ENCODE measurements around the gene POFUT2. TPM values are rescaled to one million over a fixed set of nuclear protein-coding genes. Genes with fewer than 3 reads are reported as not detected.

Gene POFUT2
- polyA plus RNA-seq, 1 donor from 2014 or later = 25.4 TPM

GRCh38 chr21:45260191-45260825 lies 27.4 kb downstream of the POFUT2 start:
- H3K4me2 ChIP-seq (ENCODE audit: low read length) = no peak overlapping the region
- TF ChIP-seq RAD21 (conservative IDR thresholded peaks at IDR 0.05) (no peak), EP300 (conservative IDR thresholded peaks at IDR 0.05; ENCODE audit: poor library complexity, severe bottlenecking) (no peak), CTCF (IDR thresholded peaks at IDR 0.05; ENCODE audit: poor library complexity, severe bottlenecking) (no peak), POLR2AphosphoS5 (IDR thresholded peaks at IDR 0.05) (no peak), SMC3 (conservative IDR thresholded peaks at IDR 0.05; ENCODE audit: poor library complexity) (no peak), REST (IDR thresholded peaks at IDR 0.05; ENCODE audit: borderline replicate concordance) (no peak), TAF1 (IDR thresholded peaks at IDR 0.05; ENCODE audit: low read depth) (no peak), EZH2 (IDR thresholded peaks at IDR 0.05; ENCODE audit: borderline replicate concordance, insufficient read depth, low read length, poor library complexity, severe bottlenecking) (no peak), MXI1 (conservative IDR thresholded peaks at IDR 0.05; ENCODE audit: poor library complexity, severe bottlenecking) (no peak)
- no peaks in the 10 kb centered on the region for H3K9me3 ChIP-seq (ENCODE audit: low read length)

GRCh38 chr21:45259206-45259840 lies 28.4 kb downstream of the POFUT2 start:
- TF ChIP-seq EP300 (conservative IDR thresholded peaks at IDR 0.05; ENCODE audit: poor library complexity, severe bottlenecking) (no peak), RAD21 (conservative IDR thresholded peaks at IDR 0.05) (no peak), SMC3 (conservative IDR thresholded peaks at IDR 0.05; ENCODE audit: poor library complexity) (no peak), MXI1 (conservative IDR thresholded peaks at IDR 0.05; ENCODE audit: poor library complexity, severe bottlenecking) (no peak), POLR2AphosphoS5 (IDR thresholded peaks at IDR 0.05) (no peak), CTCF (IDR thresholded peaks at IDR 0.05; ENCODE audit: poor library complexity, severe bottlenecking) (no peak), TAF1 (IDR thresholded peaks at IDR 0.05; ENCODE audit: low read depth) (no peak), EZH2 (IDR thresholded peaks at IDR 0.05; ENCODE audit: borderline replicate concordance, insufficient read depth, low read length, poor library complexity, severe bottlenecking) (no peak), REST (IDR thresholded peaks at IDR 0.05; ENCODE audit: borderline replicate concordance) (no peak)
- H3K9me2 ChIP-seq (ENCODE audit: insufficient read depth, low read length) = no peaks in the 10 kb centered on the region
- H3K36me3 ChIP-seq (ENCODE audit: insufficient read depth, low read length) = no peaks in the 10 kb centered on the region
- no peaks in the 10 kb centered on the region for H3F3A ChIP-seq (ENCODE audit: insufficient read depth, low read length, poor library complexity, severe bottlenecking)
- no peak overlapping the region for H2AFZ ChIP-seq (ENCODE audit: low read depth, low read length)
- no peaks in the 10 kb centered on the region for H3K27me3 ChIP-seq (ENCODE audit: insufficient read depth, low read depth, low read length)
- H3K27ac ChIP-seq (ENCODE audit: low read length) = no peak overlapping the region
- H3K9me3 ChIP-seq (ENCODE audit: low read length) = no peaks in the 10 kb centered on the region
- no peaks in the 10 kb centered on the region for H4K20me1 ChIP-seq (ENCODE audit: insufficient read depth)
- no peak overlapping the region for H3K4me2 ChIP-seq (ENCODE audit: low read length)
- H3K9ac ChIP-seq (ENCODE audit: low read length) = no peak overlapping the region
- no peak overlapping the region for H3K4me3 ChIP-seq (ENCODE audit: low read length)
- H3K79me2 ChIP-seq (replicated peaks; ENCODE audit: insufficient read depth, low read length) = no peaks in the 10 kb centered on the region

More at GRCh38 chr21:45260191-45260825, 27.4 kb downstream of the POFUT2 start:
- no peaks in the 10 kb centered on the region for H3K36me3 ChIP-seq (ENCODE audit: insufficient read depth, low read length)
- no peaks in the 10 kb centered on the region for H3F3A ChIP-seq (ENCODE audit: insufficient read depth, low read length, poor library complexity, severe bottlenecking)
- H3K27me3 ChIP-seq (ENCODE audit: insufficient read depth, low read depth, low read length) = no peaks in the 10 kb centered on the region
- H3K9me2 ChIP-seq (ENCODE audit: insufficient read depth, low read length) = no peaks in the 10 kb centered on the region
- H3K79me2 ChIP-seq (replicated peaks; ENCODE audit: insufficient read depth, low read length) = no peaks in the 10 kb centered on the region
- H3K4me3 ChIP-seq (ENCODE audit: low read length) = no peak overlapping the region
- no peak overlapping the region for H3K9ac ChIP-seq (ENCODE audit: low read length)
- no peak overlapping the region for H3K27ac ChIP-seq (ENCODE audit: low read length)
- H4K20me1 ChIP-seq (ENCODE audit: insufficient read depth) = no peaks in the 10 kb centered on the region
- no peak overlapping the region for H2AFZ ChIP-seq (ENCODE audit: low read depth, low read length)
